Lower leg skin (tissue), 3 donors: ENCODE measurements around the gene CFAP73.

Source experiments
- CTCF ChIP-seq, 3 donors: fragments of 450-650 bp; IDR thresholded peaks; one replicate each; pipeline ENCODE4 v1.5.1; 2016; ENCODE audit warnings: antibody characterized with exemption in 3 of 3, mild to moderate bottlenecking in 3 of 3, moderate library complexity in 2 of 3
- POLR2A ChIP-seq, 2 donors: fragments of 450-650 bp; IDR thresholded peaks; one replicate each; pipeline ENCODE4 v1.6.1; 2016 to 2017; ENCODE audit warnings: antibody characterized with exemption in 2 of 2, mild to moderate bottlenecking in 1 of 2, moderate library complexity in 1 of 2

GRCh38 chr12:113130457-113131135 is 18.9 kb upstream of the CFAP73 start:
- TF ChIP-seq CTCF (IDR thresholded peaks at IDR 0.05), result no peak
- TF ChIP-seq POLR2A (IDR thresholded peaks at IDR 0.05), result no peak
